HL-60/S4 treated with retinoic acid at 250 ng/mL for 4 days and 3 days (cell line): ENCODE results near the gene TTC9B.

Experiments
- in situ Hi-C: fragments of 300-500 bp; cut with MboI; formaldehyde crosslinking; loops from 2 replicates; pipeline ENCODE4 v1.7.0; 2022; ENCODE audit warnings: low sequenced_read_pairs

TTC9B gene

GRCh38 chr19:40217934-40218890 is at the start of gene TTC9B:
Gene TTC9B (minus strand): TSS chr19:40218384. CDS start chr19:40218381, 3 bp downstream.
- in situ Hi-C loops = no loop called here

- in situ Hi-C loops = no loop called here
Measured at GRCh38 chr19:40267601-40267997, 49.4 kb upstream of the TTC9B start.

GRCh38 chr19:40266912-40267600 is 48.9 kb upstream of the TTC9B start:
- in situ Hi-C loops = no loop called here

- in situ Hi-C loops = no loop called here
Measured at GRCh38 chr19:40266119-40266518, 47.9 kb upstream of the TTC9B start.

- in situ Hi-C loops = no loop called here
Measured at GRCh38 chr19:40265763-40266099, 47.5 kb upstream of the TTC9B start.

GRCh38 chr19:40265055-40265762 is 47.0 kb upstream of the TTC9B start:
- in situ Hi-C loops = no loop called here

GRCh38 chr19:40264314-40265054 is 46.3 kb upstream of the TTC9B start:
- in situ Hi-C loops = no loop called here

GRCh38 chr19:40263440-40264313 is 45.5 kb upstream of the TTC9B start:
- in situ Hi-C loops = no loop called here

GRCh38 chr19:40262422-40262821 is 44.2 kb upstream of the TTC9B start:
- in situ Hi-C loops = no loop called here

- in situ Hi-C loops = no loop called here
Measured at GRCh38 chr19:40261631-40262030, 43.4 kb upstream of the TTC9B start.

GRCh38 chr19:40257096-40257517 is 38.9 kb upstream of the TTC9B start:
- in situ Hi-C loops = no loop called here

- in situ Hi-C loops = no loop called here
Measured at GRCh38 chr19:40256512-40256911, 38.3 kb upstream of the TTC9B start.

GRCh38 chr19:40255619-40256166 is 37.5 kb upstream of the TTC9B start:
- in situ Hi-C loops = no loop called here

GRCh38 chr19:40254714-40255418 is 36.7 kb upstream of the TTC9B start:
- in situ Hi-C loops = no loop called here

GRCh38 chr19:40253611-40254092 is 35.5 kb upstream of the TTC9B start:
- in situ Hi-C loops = no loop called here

- in situ Hi-C loops = no loop called here
Measured at GRCh38 chr19:40252395-40252794, 34.2 kb upstream of the TTC9B start.

GRCh38 chr19:40251991-40252390 is 33.8 kb upstream of the TTC9B start:
- in situ Hi-C loops = no loop called here

- in situ Hi-C loops = no loop called here
Measured at GRCh38 chr19:40251244-40251643, 33.1 kb upstream of the TTC9B start.

- in situ Hi-C loops = no loop called here
Measured at GRCh38 chr19:40249781-40250180, 31.6 kb upstream of the TTC9B start.
